ENCODE data around the gene POLR2F.

The POLR2F gene

GRCh38 chr22:37953437-37954179, at the start of gene POLR2F, which contains the start of gene C22orf23:
Gene POLR2F (plus strand): TSS chr22:37953699. CDS start chr22:37953788, 89 bp downstream.
Gene C22orf23 (minus strand): TSS chr22:37953601. CDS start chr22:37953149, 452 bp downstream.
- Histone ChIP-seq H3K27me3 (replicated peaks; ENCODE audit: control insufficient read depth, insufficient read depth, low read length) (no peaks in the 10 kb centered on the region), H3K9ac (ENCODE audit: low read length) (peak within 1 kb of the TSS; percentile 98), H3K4me1 (ENCODE audit: control insufficient read depth, insufficient read depth, low read length) (peaks cover 14% of the 10 kb centered on the region), H3K36me3 (ENCODE audit: control insufficient read depth, insufficient read depth, low read length, severe bottlenecking) (peaks cover 19% of the 10 kb centered on the region), H3K9me3 (ENCODE audit: control insufficient read depth, low read length) (no peaks in the 10 kb centered on the region), H3K4me3 (ENCODE audit: low read length) (peak within 1 kb of the TSS; percentile 97)
- peak; percentile 99 for DNase-seq (ENCODE audit: low read depth)

GRCh38 chr22:37904572-37905533, 48.6 kb upstream of the POLR2F start:
- Histone ChIP-seq H3K27me3 (replicated peaks; ENCODE audit: control insufficient read depth, insufficient read depth, low read length) (no peaks in the 10 kb centered on the region), H3K4me3 (ENCODE audit: low read length) (peak overlapping the region; percentile 91), H3K9me3 (ENCODE audit: control insufficient read depth, low read length) (no peaks in the 10 kb centered on the region), H3K9ac (ENCODE audit: low read length) (peak overlapping the region; percentile 90), H3K36me3 (ENCODE audit: control insufficient read depth, insufficient read depth, low read length, severe bottlenecking) (no peaks in the 10 kb centered on the region), H3K4me1 (ENCODE audit: control insufficient read depth, insufficient read depth, low read length) (peaks cover 38% of the 10 kb centered on the region)
- peak; percentile 94 for DNase-seq (ENCODE audit: low read depth)

GRCh38 chr22:37905534-37906363, 47.8 kb upstream of the POLR2F start, which contains the start of gene MICALL1:
Gene MICALL1 (plus strand): TSS chr22:37906297. CDS start chr22:37906423, 126 bp downstream.
- peak; percentile 89 for DNase-seq (ENCODE audit: low read depth)
- H3K9ac ChIP-seq (ENCODE audit: low read length) = peak within 1 kb of the TSS; percentile 90
- H3K4me1 ChIP-seq (ENCODE audit: control insufficient read depth, insufficient read depth, low read length) = peaks cover 42% of the 10 kb centered on the region
- no peaks in the 10 kb centered on the region for H3K9me3 ChIP-seq (ENCODE audit: control insufficient read depth, low read length)
- no peaks in the 10 kb centered on the region for H3K27me3 ChIP-seq (replicated peaks; ENCODE audit: control insufficient read depth, insufficient read depth, low read length)
- H3K36me3 ChIP-seq (ENCODE audit: control insufficient read depth, insufficient read depth, low read length, severe bottlenecking) = peaks cover 1% of the 10 kb centered on the region
- peak within 1 kb of the TSS; percentile 91 for H3K4me3 ChIP-seq (ENCODE audit: low read length)

- DNase-seq (ENCODE audit: low read depth) = peak; percentile 51
- peaks cover 7% of the 10 kb centered on the region for H3K36me3 ChIP-seq (ENCODE audit: control insufficient read depth, insufficient read depth, low read length, severe bottlenecking)
- no peaks in the 10 kb centered on the region for H3K27me3 ChIP-seq (replicated peaks; ENCODE audit: control insufficient read depth, insufficient read depth, low read length)
- peak overlapping the region; percentile 91 for H3K4me3 ChIP-seq (ENCODE audit: low read length)
- H3K9ac ChIP-seq (ENCODE audit: low read length) = peak overlapping the region; percentile 90
- peaks cover 42% of the 10 kb centered on the region for H3K4me1 ChIP-seq (ENCODE audit: control insufficient read depth, insufficient read depth, low read length)
- H3K9me3 ChIP-seq (ENCODE audit: control insufficient read depth, low read length) = no peaks in the 10 kb centered on the region
Observed at GRCh38 chr22:37906364-37907008, 47.0 kb upstream of the POLR2F start.

- Histone ChIP-seq H3K9ac (ENCODE audit: low read length) (peak overlapping the region; percentile 90), H3K27me3 (replicated peaks; ENCODE audit: control insufficient read depth, insufficient read depth, low read length) (no peaks in the 10 kb centered on the region), H3K9me3 (ENCODE audit: control insufficient read depth, low read length) (no peaks in the 10 kb centered on the region), H3K4me3 (ENCODE audit: low read length) (peak overlapping the region; percentile 91), H3K4me1 (ENCODE audit: control insufficient read depth, insufficient read depth, low read length) (peaks cover 42% of the 10 kb centered on the region), H3K36me3 (ENCODE audit: control insufficient read depth, insufficient read depth, low read length, severe bottlenecking) (peaks cover 15% of the 10 kb centered on the region)
- peak; percentile 61 for DNase-seq (ENCODE audit: low read depth)
Observed at GRCh38 chr22:37907036-37907954, 46.2 kb upstream of the POLR2F start.

- peak; percentile 54 for DNase-seq (ENCODE audit: low read depth)
- no peak overlapping the region for H3K9ac ChIP-seq (ENCODE audit: low read length)
- H3K9me3 ChIP-seq (ENCODE audit: control insufficient read depth, low read length) = no peaks in the 10 kb centered on the region
- no peak overlapping the region for H3K4me3 ChIP-seq (ENCODE audit: low read length)
- H3K4me1 ChIP-seq (ENCODE audit: control insufficient read depth, insufficient read depth, low read length) = peaks cover 37% of the 10 kb centered on the region
- H3K36me3 ChIP-seq (ENCODE audit: control insufficient read depth, insufficient read depth, low read length, severe bottlenecking) = peaks cover 31% of the 10 kb centered on the region
- no peaks in the 10 kb centered on the region for H3K27me3 ChIP-seq (replicated peaks; ENCODE audit: control insufficient read depth, insufficient read depth, low read length)
Observed at GRCh38 chr22:37909766-37910165, 43.7 kb upstream of the POLR2F start.

GRCh38 chr22:37910890-37911672, 42.4 kb upstream of the POLR2F start:
- H3K27me3 ChIP-seq (replicated peaks; ENCODE audit: control insufficient read depth, insufficient read depth, low read length) = no peaks in the 10 kb centered on the region
- peaks cover 26% of the 10 kb centered on the region for H3K4me1 ChIP-seq (ENCODE audit: control insufficient read depth, insufficient read depth, low read length)
- no peak for DNase-seq (ENCODE audit: low read depth)
- no peak overlapping the region for H3K4me3 ChIP-seq (ENCODE audit: low read length)
- H3K36me3 ChIP-seq (ENCODE audit: control insufficient read depth, insufficient read depth, low read length, severe bottlenecking) = peaks cover 42% of the 10 kb centered on the region
- no peaks in the 10 kb centered on the region for H3K9me3 ChIP-seq (ENCODE audit: control insufficient read depth, low read length)
- H3K9ac ChIP-seq (ENCODE audit: low read length) = no peak overlapping the region

GRCh38 chr22:37911697-37912096, 41.8 kb upstream of the POLR2F start:
- no peak overlapping the region for H3K4me3 ChIP-seq (ENCODE audit: low read length)
- no peak overlapping the region for H3K9ac ChIP-seq (ENCODE audit: low read length)
- H3K9me3 ChIP-seq (ENCODE audit: control insufficient read depth, low read length) = no peaks in the 10 kb centered on the region
- H3K4me1 ChIP-seq (ENCODE audit: control insufficient read depth, insufficient read depth, low read length) = peaks cover 26% of the 10 kb centered on the region
- H3K36me3 ChIP-seq (ENCODE audit: control insufficient read depth, insufficient read depth, low read length, severe bottlenecking) = peaks cover 48% of the 10 kb centered on the region
- DNase-seq (ENCODE audit: low read depth) = no peak
- H3K27me3 ChIP-seq (replicated peaks; ENCODE audit: control insufficient read depth, insufficient read depth, low read length) = no peaks in the 10 kb centered on the region

- no peak for DNase-seq (ENCODE audit: low read depth)
- Histone ChIP-seq H3K9ac (ENCODE audit: low read length) (no peak overlapping the region), H3K4me3 (ENCODE audit: low read length) (no peak overlapping the region), H3K27me3 (replicated peaks; ENCODE audit: control insufficient read depth, insufficient read depth, low read length) (no peaks in the 10 kb centered on the region), H3K9me3 (ENCODE audit: control insufficient read depth, low read length) (no peaks in the 10 kb centered on the region), H3K4me1 (ENCODE audit: control insufficient read depth, insufficient read depth, low read length) (peaks cover 24% of the 10 kb centered on the region), H3K36me3 (ENCODE audit: control insufficient read depth, insufficient read depth, low read length, severe bottlenecking) (peaks cover 53% of the 10 kb centered on the region)
Observed at GRCh38 chr22:37912171-37912570, 41.3 kb upstream of the POLR2F start.

Data from adipocyte (in vitro differentiated cells).